ENCODE results near the gene UBXN2A. TPM values are rescaled to one million over a fixed set of nuclear protein-coding genes. Genes with fewer than 3 reads are reported as not detected.

Gene UBXN2A
- total and polyA plus RNA-seq, 4 donors, result 2.7 to 6.3 (median 4.9) TPM

DNA sequence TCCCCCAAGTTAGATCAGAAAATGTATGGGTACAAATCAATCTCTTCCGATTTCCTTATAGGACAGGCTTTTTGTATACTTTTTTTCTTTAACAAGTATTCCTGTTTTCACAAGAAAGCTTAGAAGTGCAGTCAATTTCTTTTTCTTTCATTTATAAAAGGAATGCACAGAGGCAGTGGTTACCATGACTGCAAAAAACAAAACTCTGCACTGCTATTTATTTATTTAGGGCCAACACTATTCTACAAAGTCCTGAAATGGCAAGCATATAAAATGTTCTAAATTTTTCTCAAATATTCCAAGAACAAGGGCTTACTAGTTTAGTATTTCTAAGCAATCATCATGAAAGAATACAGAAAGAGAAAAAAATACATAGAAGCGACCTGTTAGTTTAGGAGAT, 35.6 kb upstream of the UBXN2A start (continued):
- TF ChIP-seq CTCF (IDR thresholded peaks at IDR 0.05; ENCODE audit: low read depth, low read length, missing input control) (no peak), HNF4G (IDR thresholded peaks at IDR 0.05) (no peak)

DNA sequence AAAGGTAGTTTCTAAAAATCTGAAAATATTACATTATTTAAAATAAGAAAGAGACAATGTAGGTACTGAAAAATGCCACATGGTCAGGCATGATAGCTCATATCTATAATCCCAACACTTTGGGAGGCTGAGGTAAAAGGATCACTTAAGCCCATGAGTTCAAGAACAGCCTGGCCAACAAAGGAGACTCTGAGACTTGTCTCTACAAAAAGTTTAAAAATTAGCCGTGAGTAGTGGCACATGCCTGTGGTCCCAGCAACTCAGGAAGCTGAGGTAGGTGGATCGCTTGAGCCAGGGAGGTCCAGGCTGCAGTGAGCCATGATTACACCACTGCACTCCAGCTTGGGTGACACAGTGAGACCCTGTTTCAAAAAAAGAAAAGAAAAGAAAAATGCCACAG, 35.1 kb upstream of the UBXN2A start:
- Histone ChIP-seq H3K4me3 (ENCODE audit: low read depth in 1 of 3, low read length in 3 of 3) (no peak overlapping the region), H3K36me3 (ENCODE audit: control insufficient read depth in 4 of 4, insufficient read depth in 3 of 4, low read depth in 1 of 4, low read length in 3 of 4) (no peaks in the 10 kb centered on the region), H3K4me1 (ENCODE audit: control insufficient read depth in 4 of 4, insufficient read depth in 4 of 4, low read length in 3 of 4) (peaks cover 0 to 10% (median 3%) of the 10 kb centered on the region in 4 donors), H3K9ac (ENCODE audit: low read depth in 1 of 2, low read length in 2 of 2) (no peak overlapping the region), H3K9me3 (ENCODE audit: control insufficient read depth in 4 of 4, low read length in 3 of 4) (no peaks in the 10 kb centered on the region), H3K27ac (ENCODE audit: low read depth in 1 of 2, low read length in 2 of 2) (no peak overlapping the region), H3K27me3 (ENCODE audit: control insufficient read depth in 4 of 4, insufficient read depth in 4 of 4, low read length in 3 of 4) (no peaks in the 10 kb centered on the region)
- TF ChIP-seq MAX (IDR thresholded peaks at IDR 0.05) (no peak), YY1 (IDR thresholded peaks at IDR 0.05) (no peak), CTCF (IDR thresholded peaks at IDR 0.05; ENCODE audit: low read depth, low read length, missing input control) (no peak), FOXA1 (IDR thresholded peaks at IDR 0.05) (no peak), SP1 (IDR thresholded peaks at IDR 0.05) (no peak), RXRA (IDR thresholded peaks at IDR 0.05) (no peak), FOXA2 (IDR thresholded peaks at IDR 0.05) (no peak), EGR1 (IDR thresholded peaks at IDR 0.05; ENCODE audit: low read depth in 2 of 2) (no peak), JUND (IDR thresholded peaks at IDR 0.05) (no peak), RAD21 (IDR thresholded peaks at IDR 0.05) (no peak), HNF4G (IDR thresholded peaks at IDR 0.05) (no peak), GABPA (IDR thresholded peaks at IDR 0.05 in 1 of 2, conservative IDR thresholded peaks at IDR 0.05 in 1 of 2) (no peak), NR2F2 (IDR thresholded peaks at IDR 0.05) (no peak), TAF1 (conservative IDR thresholded peaks at IDR 0.05) (no peak), HNF4A (conservative IDR thresholded peaks at IDR 0.05) (no peak)
- TF ChIP-seq, protein P1, sequence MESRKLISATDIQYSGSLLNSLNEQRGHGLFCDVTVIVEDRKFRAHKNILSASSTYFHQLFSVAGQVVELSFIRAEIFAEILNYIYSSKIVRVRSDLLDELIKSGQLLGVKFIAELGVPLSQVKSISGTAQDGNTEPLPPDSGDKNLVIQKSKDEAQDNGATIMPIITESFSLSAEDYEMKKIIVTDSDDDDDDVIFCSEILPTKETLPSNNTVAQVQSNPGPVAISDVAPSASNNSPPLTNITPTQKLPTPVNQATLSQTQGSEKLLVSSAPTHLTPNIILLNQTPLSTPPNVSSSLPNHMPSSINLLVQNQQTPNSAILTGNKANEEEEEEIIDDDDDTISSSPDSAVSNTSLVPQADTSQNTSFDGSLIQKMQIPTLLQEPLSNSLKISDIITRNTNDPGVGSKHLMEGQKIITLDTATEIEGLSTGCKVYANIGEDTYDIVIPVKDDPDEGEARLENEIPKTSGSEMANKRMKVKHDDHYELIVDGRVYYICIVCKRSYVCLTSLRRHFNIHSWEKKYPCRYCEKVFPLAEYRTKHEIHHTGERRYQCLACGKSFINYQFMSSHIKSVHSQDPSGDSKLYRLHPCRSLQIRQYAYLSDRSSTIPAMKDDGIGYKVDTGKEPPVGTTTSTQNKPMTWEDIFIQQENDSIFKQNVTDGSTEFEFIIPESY (IDR thresholded peaks at IDR 0.05), result no peak
- TF ChIP-seq, protein P2, sequence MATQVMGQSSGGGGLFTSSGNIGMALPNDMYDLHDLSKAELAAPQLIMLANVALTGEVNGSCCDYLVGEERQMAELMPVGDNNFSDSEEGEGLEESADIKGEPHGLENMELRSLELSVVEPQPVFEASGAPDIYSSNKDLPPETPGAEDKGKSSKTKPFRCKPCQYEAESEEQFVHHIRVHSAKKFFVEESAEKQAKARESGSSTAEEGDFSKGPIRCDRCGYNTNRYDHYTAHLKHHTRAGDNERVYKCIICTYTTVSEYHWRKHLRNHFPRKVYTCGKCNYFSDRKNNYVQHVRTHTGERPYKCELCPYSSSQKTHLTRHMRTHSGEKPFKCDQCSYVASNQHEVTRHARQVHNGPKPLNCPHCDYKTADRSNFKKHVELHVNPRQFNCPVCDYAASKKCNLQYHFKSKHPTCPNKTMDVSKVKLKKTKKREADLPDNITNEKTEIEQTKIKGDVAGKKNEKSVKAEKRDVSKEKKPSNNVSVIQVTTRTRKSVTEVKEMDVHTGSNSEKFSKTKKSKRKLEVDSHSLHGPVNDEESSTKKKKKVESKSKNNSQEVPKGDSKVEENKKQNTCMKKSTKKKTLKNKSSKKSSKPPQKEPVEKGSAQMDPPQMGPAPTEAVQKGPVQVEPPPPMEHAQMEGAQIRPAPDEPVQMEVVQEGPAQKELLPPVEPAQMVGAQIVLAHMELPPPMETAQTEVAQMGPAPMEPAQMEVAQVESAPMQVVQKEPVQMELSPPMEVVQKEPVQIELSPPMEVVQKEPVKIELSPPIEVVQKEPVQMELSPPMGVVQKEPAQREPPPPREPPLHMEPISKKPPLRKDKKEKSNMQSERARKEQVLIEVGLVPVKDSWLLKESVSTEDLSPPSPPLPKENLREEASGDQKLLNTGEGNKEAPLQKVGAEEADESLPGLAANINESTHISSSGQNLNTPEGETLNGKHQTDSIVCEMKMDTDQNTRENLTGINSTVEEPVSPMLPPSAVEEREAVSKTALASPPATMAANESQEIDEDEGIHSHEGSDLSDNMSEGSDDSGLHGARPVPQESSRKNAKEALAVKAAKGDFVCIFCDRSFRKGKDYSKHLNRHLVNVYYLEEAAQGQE (IDR thresholded peaks at IDR 0.05), result no peak
- TF ChIP-seq, protein P3, sequence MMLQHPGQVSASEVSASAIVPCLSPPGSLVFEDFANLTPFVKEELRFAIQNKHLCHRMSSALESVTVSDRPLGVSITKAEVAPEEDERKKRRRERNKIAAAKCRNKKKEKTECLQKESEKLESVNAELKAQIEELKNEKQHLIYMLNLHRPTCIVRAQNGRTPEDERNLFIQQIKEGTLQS (IDR thresholded peaks at IDR 0.05), result no peak
- no peak for DNase-seq (ENCODE audit: low spot score)
- 72% methylated on average over 2 of the region's 2 CpGs for WGBS

All from liver (tissue), 9 donors.